Choroid plexus epithelial cell (primary cell): ENCODE measurements around the gene BCAR3.
A peak's percentile ranks its signal among the peaks of the same experiment; 100 is the strongest.

ENCODE experiments used
- DNase-seq: peaks from one replicate; pipeline ENCODE4 v3.0.0-alpha.2; 2010; ENCODE audit warnings: low read depth
- H3K4me3 ChIP-seq: 2 replicates; pipeline ENCODE4 v1.5.1; 2011; ENCODE audit warnings: low read depth, mild to moderate bottlenecking, control low read depth, low read length, moderate library complexity
- CTCF ChIP-seq: conservative IDR thresholded peaks from 2 replicates; pipeline ENCODE4 v1.5.1; 2011; ENCODE audit warnings: low read depth, mild to moderate bottlenecking, control low read depth, inconsistent platforms, low read length, moderate library complexity

The BCAR3 gene

GRCh38 chr1:93616996-93617669 is 64.5 kb downstream of the BCAR3 start:
- TF ChIP-seq CTCF = no peak
- no peak for DNase-seq
- no peak overlapping the region for H3K4me3 ChIP-seq

DNA sequence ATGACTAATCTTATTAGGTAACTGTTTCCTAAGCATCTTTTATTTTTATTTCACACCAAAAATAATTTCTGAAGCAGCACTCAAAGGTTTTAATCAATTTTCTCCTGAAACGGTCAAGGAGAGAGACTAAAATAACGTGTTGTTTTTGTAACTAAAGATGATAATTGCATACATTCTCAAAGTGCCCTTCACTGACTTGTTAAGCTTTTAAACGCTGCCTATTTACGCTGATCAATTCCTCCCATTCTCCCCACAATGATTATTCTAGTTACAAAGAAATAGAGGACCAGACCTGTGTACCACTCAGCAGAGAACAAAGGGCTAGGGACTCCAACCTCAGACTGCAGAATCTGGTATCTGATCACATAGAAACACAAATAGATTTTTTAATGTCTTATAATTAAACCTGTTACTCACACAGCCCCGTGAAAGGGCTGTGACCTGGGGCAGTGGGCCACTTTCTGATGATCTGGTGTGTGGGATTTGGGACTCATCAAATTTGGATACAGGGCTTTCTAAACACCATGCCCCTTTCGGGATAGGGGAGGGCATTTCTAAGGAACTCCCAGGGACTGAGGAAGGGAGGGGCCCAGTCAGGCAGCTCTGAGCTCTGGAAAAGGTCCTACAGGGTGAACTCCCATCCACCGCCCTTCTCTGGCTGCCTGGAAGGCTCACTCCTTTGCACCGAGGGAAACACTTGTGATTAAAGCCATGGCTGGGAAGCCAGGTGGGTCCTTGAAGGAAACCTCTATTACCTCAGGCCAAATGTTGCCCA is 65.2 kb downstream of the BCAR3 start:
- no peak for TF ChIP-seq CTCF
- DNase-seq = no peak
- no peak overlapping the region for H3K4me3 ChIP-seq

DNA sequence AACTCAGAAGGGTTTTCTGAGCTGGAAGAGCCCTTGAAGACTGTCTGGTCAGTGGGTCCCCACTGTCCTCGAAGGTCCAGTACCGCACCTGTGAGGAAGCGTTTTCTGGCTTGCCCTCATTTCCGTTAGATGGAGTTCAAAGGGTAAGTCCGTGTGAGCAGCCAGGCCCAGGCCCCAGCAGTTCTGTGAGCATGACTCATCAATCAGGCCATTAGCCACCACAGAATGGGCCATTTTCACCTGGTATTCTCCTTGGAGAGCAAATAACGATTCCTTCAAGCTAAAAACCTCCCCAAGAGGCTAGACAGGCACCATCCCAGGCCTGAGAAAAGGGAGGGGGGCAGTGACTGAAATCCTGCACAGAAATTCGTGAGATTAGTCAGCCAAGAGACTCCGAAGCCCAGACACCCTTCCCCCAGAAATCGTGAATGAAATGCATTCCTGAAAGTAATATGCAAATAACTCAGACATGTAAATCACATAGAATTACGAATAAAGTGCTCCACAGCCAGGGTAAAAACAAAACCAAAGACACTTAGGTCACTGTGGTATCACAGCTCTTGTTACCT is 66.0 kb downstream of the BCAR3 start:
- TF ChIP-seq CTCF = no peak
- no peak overlapping the region for H3K4me3 ChIP-seq
- DNase-seq = peak; percentile 69

DNA sequence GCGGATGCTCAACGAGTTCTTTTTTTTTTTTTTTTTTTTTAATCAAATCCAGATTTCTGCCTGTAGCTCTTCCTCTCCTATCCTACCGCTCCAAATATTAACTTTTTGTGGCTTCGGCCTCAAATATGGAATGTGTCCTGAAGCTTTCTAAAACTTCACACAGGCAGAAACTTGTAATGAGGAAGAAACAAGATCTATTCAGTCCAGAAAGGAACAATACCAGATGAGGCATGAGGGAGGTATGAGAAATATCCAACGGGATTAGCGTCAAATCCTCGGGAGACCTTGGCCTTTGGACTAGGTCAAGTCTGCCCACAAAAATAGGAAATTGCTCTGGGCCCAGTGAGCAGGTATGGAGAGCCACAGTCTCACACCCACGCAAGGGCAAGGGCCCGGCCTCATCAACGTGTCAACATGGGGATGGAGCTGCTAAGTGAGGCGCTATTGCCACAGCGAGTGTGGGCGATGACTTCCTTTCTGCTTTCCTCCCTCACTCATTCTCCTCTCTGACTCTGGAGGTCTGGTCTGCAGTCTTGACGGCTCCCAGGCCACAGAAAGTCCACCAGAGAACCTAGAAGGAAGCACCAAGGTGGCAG is 66.6 kb downstream of the BCAR3 start:
- no peak for TF ChIP-seq CTCF
- peak; percentile 69 for DNase-seq
- no peak overlapping the region for H3K4me3 ChIP-seq

DNA sequence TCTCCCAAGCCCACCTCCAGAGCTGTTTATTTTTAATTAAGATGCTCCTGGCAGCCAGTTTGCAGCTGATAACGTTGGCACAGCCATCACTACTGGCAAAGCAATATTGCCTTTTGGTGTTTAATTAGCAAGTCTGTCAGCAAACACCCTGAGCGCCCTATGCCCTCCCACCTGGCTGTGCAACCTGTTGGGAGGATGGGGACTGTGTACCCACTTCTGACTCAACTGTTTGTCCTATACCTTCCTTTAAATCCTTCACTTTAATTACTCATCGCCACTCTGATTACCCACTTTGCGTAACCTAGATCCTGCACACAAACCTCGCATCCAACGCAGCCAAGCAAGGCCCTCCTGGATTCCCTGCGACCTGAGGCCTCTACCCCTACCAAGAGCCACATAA is 67.1 kb downstream of the BCAR3 start:
- H3K4me3 ChIP-seq = no peak overlapping the region
- TF ChIP-seq CTCF = no peak

DNA sequence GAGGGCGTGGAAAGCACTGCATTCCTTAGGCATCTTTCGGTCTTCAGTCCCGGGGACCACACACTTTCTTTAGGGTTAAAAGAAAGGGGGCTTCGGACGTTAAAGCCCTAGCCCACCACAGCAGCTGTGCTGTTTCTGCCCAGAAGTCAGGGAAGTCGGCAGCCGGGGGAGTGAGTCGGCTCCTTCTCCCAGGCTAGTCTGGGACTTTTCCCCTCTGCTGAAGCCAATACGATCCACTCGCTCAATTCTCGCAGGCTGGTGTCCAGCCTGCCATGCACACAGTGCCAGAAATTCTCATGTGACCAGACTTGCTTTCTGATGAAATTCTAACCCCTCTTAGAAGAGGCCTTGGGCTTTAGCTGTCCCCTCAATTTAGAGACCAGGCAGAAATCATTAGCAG is 67.7 kb downstream of the BCAR3 start:
- no peak for TF ChIP-seq CTCF
- peak; percentile 58 for DNase-seq

More for the DNA sequence above, 67.1 kb downstream of the BCAR3 start:
- DNase-seq = no peak

More for the DNA sequence above, 67.7 kb downstream of the BCAR3 start:
- H3K4me3 ChIP-seq = peak overlapping the region; percentile 3
